Measurements from ENCODE around the gene CBL.

CBL gene

GRCh38 chr11:119266517-119267255, 60.5 kb downstream of the CBL start:
- H3K27me3 ChIP-seq (ENCODE audit: insufficient read depth, low read length), result no peaks in the 10 kb centered on the region
- H3K4me1 ChIP-seq (ENCODE audit: control insufficient read depth, insufficient read depth, low read length, unreplicated experiment), result peaks cover 20% of the 10 kb centered on the region
- H3K36me3 ChIP-seq (ENCODE audit: insufficient read depth, low read length), result no peaks in the 10 kb centered on the region
- H3K27ac ChIP-seq (ENCODE audit: low read depth, low read length), result no peak overlapping the region
- H3K79me2 ChIP-seq (ENCODE audit: control insufficient read depth, insufficient read depth, low read length, unreplicated experiment), result peaks cover 43% of the 10 kb centered on the region
- H3K4me3 ChIP-seq (ENCODE audit: low read depth, low read length), result no peak overlapping the region
- H2AFZ ChIP-seq (ENCODE audit: low read length, unreplicated experiment), result no peak overlapping the region

- Histone ChIP-seq H3K4me1 (ENCODE audit: control insufficient read depth, insufficient read depth, low read length, unreplicated experiment) (peaks cover 11% of the 10 kb centered on the region), H2AFZ (ENCODE audit: low read length, unreplicated experiment) (no peak overlapping the region), H3K36me3 (ENCODE audit: insufficient read depth, low read length) (no peaks in the 10 kb centered on the region), H3K79me2 (ENCODE audit: control insufficient read depth, insufficient read depth, low read length, unreplicated experiment) (peaks cover 43% of the 10 kb centered on the region), H3K27me3 (ENCODE audit: insufficient read depth, low read length) (no peaks in the 10 kb centered on the region), H3K27ac (ENCODE audit: low read depth, low read length) (no peak overlapping the region), H3K4me3 (ENCODE audit: low read depth, low read length) (no peak overlapping the region)
Observed at GRCh38 chr11:119267645-119268044, 61.5 kb downstream of the CBL start.

GRCh38 chr11:119273721-119274120, 67.6 kb downstream of the CBL start:
- Histone ChIP-seq H3K79me2 (ENCODE audit: control insufficient read depth, insufficient read depth, low read length, unreplicated experiment) (peaks cover 1% of the 10 kb centered on the region), H3K27ac (ENCODE audit: low read depth, low read length) (no peak overlapping the region), H2AFZ (ENCODE audit: low read length, unreplicated experiment) (no peak overlapping the region), H3K4me3 (ENCODE audit: low read depth, low read length) (no peak overlapping the region), H3K4me1 (ENCODE audit: control insufficient read depth, insufficient read depth, low read length, unreplicated experiment) (no peaks in the 10 kb centered on the region), H3K27me3 (ENCODE audit: insufficient read depth, low read length) (no peaks in the 10 kb centered on the region), H3K36me3 (ENCODE audit: insufficient read depth, low read length) (peaks cover 8% of the 10 kb centered on the region)

- no peaks in the 10 kb centered on the region for H3K4me1 ChIP-seq (ENCODE audit: control insufficient read depth, insufficient read depth, low read length, unreplicated experiment)
- H3K79me2 ChIP-seq (ENCODE audit: control insufficient read depth, insufficient read depth, low read length, unreplicated experiment), result no peaks in the 10 kb centered on the region
- peaks cover 14% of the 10 kb centered on the region for H3K36me3 ChIP-seq (ENCODE audit: insufficient read depth, low read length)
- H2AFZ ChIP-seq (ENCODE audit: low read length, unreplicated experiment), result no peak overlapping the region
- H3K27ac ChIP-seq (ENCODE audit: low read depth, low read length), result no peak overlapping the region
- H3K27me3 ChIP-seq (ENCODE audit: insufficient read depth, low read length), result no peaks in the 10 kb centered on the region
- no peak overlapping the region for H3K4me3 ChIP-seq (ENCODE audit: low read depth, low read length)
Observed at GRCh38 chr11:119277660-119278059, 71.5 kb downstream of the CBL start.

- Histone ChIP-seq H2AFZ (ENCODE audit: low read length, unreplicated experiment) (no peak overlapping the region), H3K27ac (ENCODE audit: low read depth, low read length) (no peak overlapping the region), H3K36me3 (ENCODE audit: insufficient read depth, low read length) (peaks cover 13% of the 10 kb centered on the region), H3K27me3 (ENCODE audit: insufficient read depth, low read length) (no peaks in the 10 kb centered on the region), H3K79me2 (ENCODE audit: control insufficient read depth, insufficient read depth, low read length, unreplicated experiment) (no peaks in the 10 kb centered on the region), H3K4me3 (ENCODE audit: low read depth, low read length) (no peak overlapping the region), H3K4me1 (ENCODE audit: control insufficient read depth, insufficient read depth, low read length, unreplicated experiment) (no peaks in the 10 kb centered on the region)
Observed at GRCh38 chr11:119282495-119282894, 76.4 kb downstream of the CBL start.

- Histone ChIP-seq H3K27ac (ENCODE audit: low read depth, low read length) (no peak overlapping the region), H3K27me3 (ENCODE audit: insufficient read depth, low read length) (no peaks in the 10 kb centered on the region), H3K4me1 (ENCODE audit: control insufficient read depth, insufficient read depth, low read length, unreplicated experiment) (no peaks in the 10 kb centered on the region), H3K36me3 (ENCODE audit: insufficient read depth, low read length) (peaks cover 4% of the 10 kb centered on the region), H3K79me2 (ENCODE audit: control insufficient read depth, insufficient read depth, low read length, unreplicated experiment) (no peaks in the 10 kb centered on the region), H3K4me3 (ENCODE audit: low read depth, low read length) (no peak overlapping the region), H2AFZ (ENCODE audit: low read length, unreplicated experiment) (no peak overlapping the region)
Observed at GRCh38 chr11:119284344-119285157, 78.4 kb downstream of the CBL start.

- H3K27ac ChIP-seq (ENCODE audit: low read depth, low read length), result no peak overlapping the region
- H3K4me1 ChIP-seq (ENCODE audit: control insufficient read depth, insufficient read depth, low read length, unreplicated experiment), result no peaks in the 10 kb centered on the region
- no peak overlapping the region for H2AFZ ChIP-seq (ENCODE audit: low read length, unreplicated experiment)
- H3K36me3 ChIP-seq (ENCODE audit: insufficient read depth, low read length), result peaks cover 4% of the 10 kb centered on the region; the same call in 1 of the 2 replicates
- no peaks in the 10 kb centered on the region for H3K27me3 ChIP-seq (ENCODE audit: insufficient read depth, low read length)
- no peaks in the 10 kb centered on the region for H3K79me2 ChIP-seq (ENCODE audit: control insufficient read depth, insufficient read depth, low read length, unreplicated experiment)
- H3K4me3 ChIP-seq (ENCODE audit: low read depth, low read length), result no peak overlapping the region
Observed at GRCh38 chr11:119285431-119285830, 79.3 kb downstream of the CBL start.

GRCh38 chr11:119288219-119288618, 82.1 kb downstream of the CBL start:
- H2AFZ ChIP-seq (ENCODE audit: low read length, unreplicated experiment), result no peak overlapping the region
- no peak overlapping the region for H3K27ac ChIP-seq (ENCODE audit: low read depth, low read length)
- no peaks in the 10 kb centered on the region for H3K27me3 ChIP-seq (ENCODE audit: insufficient read depth, low read length)
- H3K36me3 ChIP-seq (ENCODE audit: insufficient read depth, low read length), result peaks cover 9% of the 10 kb centered on the region; the same call in 1 of the 2 replicates
- no peak overlapping the region for H3K4me3 ChIP-seq (ENCODE audit: low read depth, low read length)
- no peaks in the 10 kb centered on the region for H3K4me1 ChIP-seq (ENCODE audit: control insufficient read depth, insufficient read depth, low read length, unreplicated experiment)
- no peaks in the 10 kb centered on the region for H3K79me2 ChIP-seq (ENCODE audit: control insufficient read depth, insufficient read depth, low read length, unreplicated experiment)

GRCh38 chr11:119290894-119291497, 84.9 kb downstream of the CBL start:
- Histone ChIP-seq H3K4me1 (ENCODE audit: control insufficient read depth, insufficient read depth, low read length, unreplicated experiment) (no peaks in the 10 kb centered on the region), H3K27me3 (ENCODE audit: insufficient read depth, low read length) (no peaks in the 10 kb centered on the region), H2AFZ (ENCODE audit: low read length, unreplicated experiment) (no peak overlapping the region), H3K36me3 (ENCODE audit: insufficient read depth, low read length) (peaks cover 5% of the 10 kb centered on the region; the same call in 1 of the 2 replicates), H3K79me2 (ENCODE audit: control insufficient read depth, insufficient read depth, low read length, unreplicated experiment) (no peaks in the 10 kb centered on the region), H3K4me3 (ENCODE audit: low read depth, low read length) (no peak overlapping the region), H3K27ac (ENCODE audit: low read depth, low read length) (no peak overlapping the region)

GRCh38 chr11:119293461-119293860, 87.3 kb downstream of the CBL start:
- Histone ChIP-seq H3K4me3 (ENCODE audit: low read depth, low read length) (no peak overlapping the region), H3K79me2 (ENCODE audit: control insufficient read depth, insufficient read depth, low read length, unreplicated experiment) (no peaks in the 10 kb centered on the region), H3K4me1 (ENCODE audit: control insufficient read depth, insufficient read depth, low read length, unreplicated experiment) (no peaks in the 10 kb centered on the region), H3K36me3 (ENCODE audit: insufficient read depth, low read length) (peaks cover 14% of the 10 kb centered on the region; the same call in 1 of the 2 replicates), H3K27me3 (ENCODE audit: insufficient read depth, low read length) (no peaks in the 10 kb centered on the region), H2AFZ (ENCODE audit: low read length, unreplicated experiment) (no peak overlapping the region), H3K27ac (ENCODE audit: low read depth, low read length) (no peak overlapping the region)
